Prostate gland (tissue), 2 donors: ENCODE data around the gene EIF4H.

ENCODE experiments used
- CTCF ChIP-seq, 4 experiments: fragments of 200-600 bp in 2 of 4; fragments of 450-650 bp in 2 of 4; sonication (generic) in 2 of 4; IDR thresholded peaks; 1 replicate in 3 of 4; 2 replicates in 1 of 4; pipeline ENCODE4 v1.5.1; 2016 to 2019; ENCODE audit warnings: antibody characterized with exemption in 4 of 4, mild to moderate bottlenecking in 2 of 4, moderate library complexity in 2 of 4
- POLR2AphosphoS5 ChIP-seq: sonication (generic); formaldehyde crosslinking; IDR thresholded peaks from one replicate; pipeline ENCODE4 v1.6.1; 2017; ENCODE audit warnings: antibody characterized with exemption

GRCh38 chr7:74180866-74181265 lies 6.7 kb downstream of the EIF4H start:
- TF ChIP-seq CTCF (IDR thresholded peaks at IDR 0.05), result no peak
- TF ChIP-seq POLR2AphosphoS5, result no peak
